NCI-H345 treated with DMSO at 0.1 percent for 48 hours (cell line): ENCODE results near the gene TRPM8.
A peak's percentile ranks its signal among the peaks of the same experiment; 100 is the strongest.

Experiments
- DNase-seq: peaks from one replicate; lab custom pipeline; 2025; ENCODE audit not compliant: unreplicated experiment; lab: John Stamatoyannopoulos, UW

The TRPM8 gene

GRCh38 chr2:234033174-234033573 is 116.0 kb downstream of the TRPM8 start:
- DNase-seq = no peak

DNA sequence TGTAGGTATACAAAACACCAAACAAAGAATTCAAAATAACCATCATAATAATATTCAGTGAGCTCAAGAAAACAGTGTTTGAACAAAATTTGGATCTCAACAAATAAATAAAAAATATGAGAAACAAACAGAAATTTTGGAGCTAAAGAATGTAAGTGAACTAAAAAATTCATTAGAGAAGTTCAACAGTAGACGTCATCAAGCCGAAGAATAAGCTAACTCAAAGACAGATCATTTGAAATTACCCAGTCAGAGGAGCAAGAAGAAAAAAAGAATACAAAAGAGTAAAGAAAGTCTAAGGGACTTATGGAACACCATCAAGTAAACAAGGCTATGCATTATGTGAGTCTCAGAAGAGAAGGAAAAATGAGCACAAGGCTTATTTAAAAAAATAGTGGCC is 116.7 kb downstream of the TRPM8 start:
- no peak for DNase-seq

DNA sequence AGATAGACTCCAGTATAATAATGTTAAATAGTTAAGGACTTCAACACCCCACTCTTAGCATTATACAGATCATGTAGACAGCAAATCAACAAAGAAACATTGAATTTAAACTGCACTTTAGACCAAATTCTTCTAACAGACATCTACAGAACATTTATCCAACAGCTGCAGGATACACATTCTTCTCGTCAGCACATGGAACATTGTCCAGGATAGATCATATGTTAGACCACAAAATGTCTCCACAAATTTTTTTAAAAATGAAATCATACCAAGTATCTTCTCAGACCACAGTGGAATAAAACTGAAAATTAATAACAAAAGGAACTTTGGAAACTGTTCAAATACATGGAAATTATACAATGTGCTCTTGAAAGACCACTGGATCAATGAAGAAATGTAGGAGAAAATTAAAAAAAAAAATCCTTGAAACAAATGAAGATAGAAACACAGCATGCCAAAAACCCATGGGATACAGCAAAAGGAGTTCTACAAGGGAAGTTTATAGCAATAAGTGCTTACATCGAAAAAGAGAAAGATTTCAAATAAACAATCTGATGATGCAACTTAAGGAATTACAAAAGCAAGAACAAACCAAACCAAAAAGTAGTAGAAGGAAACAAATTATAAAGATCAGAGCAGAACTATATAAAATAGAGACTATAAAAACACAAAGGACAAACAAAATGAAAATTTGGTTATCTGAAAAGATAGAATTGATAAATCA is 121.1 kb downstream of the TRPM8 start:
- DNase-seq = no peak

- no peak for DNase-seq
Measured at GRCh38 chr2:234044157-234044556, 127.0 kb downstream of the TRPM8 start.

GRCh38 chr2:234046521-234046920 is 129.3 kb downstream of the TRPM8 start:
- no peak for DNase-seq

GRCh38 chr2:234047361-234047760 is 130.2 kb downstream of the TRPM8 start:
- no peak for DNase-seq

GRCh38 chr2:234048049-234048448 is 130.9 kb downstream of the TRPM8 start:
- no peak for DNase-seq

- DNase-seq = no peak
Measured at GRCh38 chr2:234050455-234051135, 133.4 kb downstream of the TRPM8 start, which contains the start of gene SPP2. TSS of gene SPP2 (plus strand) at chr2:234050702. CDS start at chr2:234050787, 85 bp downstream.

DNA sequence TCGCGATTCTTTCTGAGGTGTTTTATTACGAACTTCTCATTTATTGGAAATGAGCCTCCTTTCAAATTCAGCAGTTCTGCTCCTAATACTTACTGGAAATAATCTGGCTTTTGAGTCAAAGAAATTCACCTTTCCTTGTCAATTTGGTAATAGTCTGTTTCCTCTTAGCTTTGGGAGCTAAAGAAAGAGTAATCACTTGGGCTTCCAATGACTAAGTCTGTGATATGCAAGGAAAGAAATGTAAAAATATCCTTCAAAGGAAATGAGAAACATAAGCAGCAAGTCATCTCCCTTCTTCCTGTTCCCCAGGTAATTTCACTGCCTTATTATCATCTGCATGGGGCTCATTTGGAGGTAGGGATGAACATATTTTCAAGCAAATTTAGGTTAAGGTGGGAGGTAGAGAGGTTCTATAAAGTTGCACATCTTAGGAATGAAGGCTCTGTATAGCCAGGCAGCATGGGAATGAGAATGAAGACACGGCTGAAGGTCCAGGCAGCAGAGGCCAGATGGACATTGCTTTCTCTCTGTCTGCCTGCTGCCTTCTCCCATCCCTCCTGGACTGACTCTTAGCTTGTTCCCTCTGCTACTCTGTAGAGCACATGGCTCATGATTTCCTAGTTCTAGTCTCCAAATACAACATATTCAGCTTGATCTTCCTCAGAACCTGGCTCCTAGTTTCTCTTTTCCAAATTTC is 134.3 kb downstream of the TRPM8 start:
- DNase-seq = no peak

GRCh38 chr2:234058881-234059280 is 141.7 kb downstream of the TRPM8 start:
- DNase-seq = no peak

DNA sequence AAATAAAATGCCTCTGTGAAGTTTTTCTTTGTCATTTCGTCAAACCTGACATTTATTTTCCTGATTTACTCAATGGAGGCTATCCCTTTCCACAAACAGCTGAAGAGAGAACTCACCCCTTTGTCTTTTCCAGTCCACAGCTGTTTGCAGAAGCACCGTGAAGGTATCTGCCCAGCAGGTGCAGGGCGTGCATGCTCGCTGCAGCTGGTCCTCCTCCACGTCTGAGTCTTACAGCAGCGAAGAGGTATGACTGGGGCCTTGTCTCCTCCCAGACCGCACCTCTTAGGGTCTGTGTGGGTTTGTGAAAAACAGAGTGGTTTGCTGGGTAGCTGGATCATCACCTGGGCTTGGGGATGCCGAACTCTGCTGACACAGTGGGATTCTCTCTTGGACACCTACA is 143.1 kb downstream of the TRPM8 start:
- peak; percentile 76 for DNase-seq

DNA sequence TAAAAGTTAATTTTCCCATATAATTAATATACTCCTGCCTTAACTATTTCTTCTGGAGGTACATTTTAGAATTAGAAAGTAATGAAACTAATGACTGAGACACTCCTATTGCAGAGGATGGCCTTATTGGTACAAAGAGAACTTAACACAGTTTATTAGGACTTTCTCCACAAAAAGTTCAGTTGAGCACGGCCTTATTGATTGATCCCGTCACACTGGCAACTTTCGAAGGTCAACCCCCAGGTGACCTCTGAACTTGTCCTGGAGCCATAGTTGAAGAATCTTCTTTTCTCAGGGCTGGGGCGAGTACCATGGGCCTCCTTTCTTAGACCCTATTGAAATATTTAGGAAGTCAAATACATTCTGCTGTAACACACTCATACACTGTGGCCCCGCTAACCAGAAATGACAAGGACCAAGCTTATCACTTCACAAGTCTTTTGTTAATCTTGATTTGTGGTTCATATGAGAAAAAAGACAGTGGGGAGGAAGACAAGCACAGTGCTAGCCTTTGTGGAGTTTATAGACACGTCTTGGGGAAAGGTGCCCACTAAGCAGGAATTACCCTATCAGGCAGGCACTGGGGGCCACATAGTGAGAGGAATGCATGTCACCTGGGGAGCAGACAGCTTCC is 144.6 kb downstream of the TRPM8 start:
- DNase-seq = no peak

- no peak for DNase-seq
Measured at GRCh38 chr2:234066587-234066986, 149.4 kb downstream of the TRPM8 start.
